Measurements from ENCODE around the gene MIER2.
"Not testable (repeated sequence)": the region's sequence is repeated elsewhere in the genome, so short reads cannot be mapped to it uniquely, and the experiment has no call there.

The MIER2 gene

GRCh38 chr19:344625-345319 lies at the start of gene MIER2:
Gene MIER2 (minus strand): TSS chr19:344796. CDS start chr19:344782, 14 bp downstream.
- no peak for TF ChIP-seq CTCF (IDR thresholded peaks at IDR 0.05; ENCODE audit: control extremely low read depth, extremely low read depth, low read depth, missing control alignments)
- ChIA-PET POLR2A (no interaction called here), CTCF (interaction anchor here (1.2 kb wide), 1 partner anchor 162 kb away, joined by 3 read pairs; no protein-coding TSS in a partner anchor)
- peak; percentile 98 for DNase-seq (ENCODE audit: extremely low spot score)

- CTCF ChIA-PET; POLR2A ChIA-PET; DNase-seq (ENCODE audit: extremely low spot score): not testable (repeated sequence)
Measured at GRCh38 chr19:393560-393959, 49.0 kb upstream of the MIER2 start.

- no peak for DNase-seq (ENCODE audit: extremely low spot score)
- TF ChIP-seq CTCF (IDR thresholded peaks at IDR 0.05; ENCODE audit: control extremely low read depth, extremely low read depth, low read depth, missing control alignments): no peak
- ChIA-PET CTCF (no interaction called here), POLR2A (no interaction called here)
Measured at GRCh38 chr19:392375-392970, 47.9 kb upstream of the MIER2 start.

GRCh38 chr19:391726-392374 lies 47.3 kb upstream of the MIER2 start:
- POLR2A ChIA-PET: no interaction called here
- no peak for TF ChIP-seq CTCF (IDR thresholded peaks at IDR 0.05; ENCODE audit: control extremely low read depth, extremely low read depth, low read depth, missing control alignments)
- no peak for DNase-seq (ENCODE audit: extremely low spot score)
- CTCF ChIA-PET: no interaction called here

GRCh38 chr19:391207-391557 lies 46.6 kb upstream of the MIER2 start:
- CTCF ChIA-PET: no interaction called here
- no peak for TF ChIP-seq CTCF (IDR thresholded peaks at IDR 0.05; ENCODE audit: control extremely low read depth, extremely low read depth, low read depth, missing control alignments)
- POLR2A ChIA-PET: no interaction called here
- no peak for DNase-seq (ENCODE audit: extremely low spot score)

- no peak for TF ChIP-seq CTCF (IDR thresholded peaks at IDR 0.05; ENCODE audit: control extremely low read depth, extremely low read depth, low read depth, missing control alignments)
- ChIA-PET CTCF (no interaction called here), POLR2A (no interaction called here)
- DNase-seq (ENCODE audit: extremely low spot score): no peak
Measured at GRCh38 chr19:390386-391206, 46.0 kb upstream of the MIER2 start.
